G401 (cell line): Measurements from ENCODE around the gene NELL2. TPM values are rescaled to one million over a fixed set of nuclear protein-coding genes. Genes with fewer than 3 reads are reported as not detected.
"Not testable (repeated sequence)": the region's sequence is repeated elsewhere in the genome, so short reads cannot be mapped to it uniquely, and the experiment has no call there.

Experiments
- DNase-seq: peaks from one replicate; pipeline ENCODE4 v3.0.0-alpha.2; 2015; ENCODE audit warnings: low spot score
- in situ Hi-C: cut with HindIII; loops from 2 replicates; pipeline ENCODE4 v1.10.0; 2016; ENCODE audit warnings: low sequenced_read_pairs, mixed read lengths
- total RNA-seq: library from RNA; depleted of rRNA; stranded (reverse); fragments of >200 nt; shearing (Covaris generic); gene quantifications from 2 replicates; pipeline ENCODE4 v1.2.3, GENCODE V29; 2014

Gene NELL2
- total RNA-seq, 1 experiment from 2014 or later: not detected

- in situ Hi-C loops: no loop called here
- peak; percentile 78 for DNase-seq
Observed at GRCh38 chr12:44717612-44718011, 158.5 kb downstream of the NELL2 start.

- in situ Hi-C loops: no loop called here
- peak; percentile 25 for DNase-seq
Observed at GRCh38 chr12:44716711-44717110, 159.4 kb downstream of the NELL2 start.

- in situ Hi-C loops: no loop called here
- DNase-seq: no peak
Observed at GRCh38 chr12:44711736-44712135, 164.4 kb downstream of the NELL2 start.

GRCh38 chr12:44709166-44709565 is 166.9 kb downstream of the NELL2 start:
- DNase-seq: no peak
- in situ Hi-C loops: no loop called here

GRCh38 chr12:44708218-44708617 is 167.9 kb downstream of the NELL2 start:
- DNase-seq: no peak
- in situ Hi-C loops: no loop called here

GRCh38 chr12:44703182-44703910 is 172.8 kb downstream of the NELL2 start:
- in situ Hi-C loops: no loop called here
- DNase-seq: no peak

GRCh38 chr12:44697511-44697910 is 178.6 kb downstream of the NELL2 start:
- DNase-seq: no peak
- in situ Hi-C loops: no loop called here

GRCh38 chr12:44696542-44696941 is 179.6 kb downstream of the NELL2 start:
- in situ Hi-C loops: no loop called here
- no peak for DNase-seq

GRCh38 chr12:44694017-44694416 is 182.1 kb downstream of the NELL2 start:
- no peak for DNase-seq
- in situ Hi-C loops: no loop called here

- peak; percentile 17 for DNase-seq
- in situ Hi-C loops: no loop called here
Observed at GRCh38 chr12:44689587-44689986, 186.5 kb downstream of the NELL2 start.

- in situ Hi-C loops, DNase-seq: not testable (repeated sequence)
Observed at GRCh38 chr12:44686821-44687432, 189.2 kb downstream of the NELL2 start.

- in situ Hi-C loops: no loop called here
- no peak for DNase-seq
Observed at GRCh38 chr12:44677724-44678123, 198.4 kb downstream of the NELL2 start.

GRCh38 chr12:44674875-44675274 is 201.2 kb downstream of the NELL2 start:
- no peak for DNase-seq
- in situ Hi-C loops: no loop called here

GRCh38 chr12:44673811-44674210 is 202.3 kb downstream of the NELL2 start:
- in situ Hi-C loops: no loop called here

GRCh38 chr12:44672042-44672441 is 204.1 kb downstream of the NELL2 start:
- DNase-seq: no peak
- in situ Hi-C loops: no loop called here

More at GRCh38 chr12:44673811-44674210, 202.3 kb downstream of the NELL2 start:
- no peak for DNase-seq

- in situ Hi-C loops: no loop called here
- DNase-seq: no peak
Observed at GRCh38 chr12:44668443-44668842, 207.7 kb downstream of the NELL2 start.

- DNase-seq: no peak
- in situ Hi-C loops: no loop called here
Observed at GRCh38 chr12:44667461-44667860, 208.7 kb downstream of the NELL2 start.

GRCh38 chr12:44663291-44663690 is 212.8 kb downstream of the NELL2 start:
- in situ Hi-C loops: no loop called here
- no peak for DNase-seq

GRCh38 chr12:44655846-44656245 is 220.3 kb downstream of the NELL2 start:
- in situ Hi-C loops: no loop called here
- DNase-seq: peak; percentile 51

GRCh38 chr12:44654646-44655639 is 221.2 kb downstream of the NELL2 start:
- peak; percentile 55 for DNase-seq
- in situ Hi-C loops: no loop called here
